Stimulated activated CD8-positive, alpha-beta memory T cell treated with anti-CD3 and anti-CD28 coated beads, Interleukin-15, amount 100 ng/mL, for 1 hour (primary cell): Measurements from ENCODE around the gene SLC25A18.
"Not testable (repeated sequence)": the region's sequence is repeated elsewhere in the genome, so short reads cannot be mapped to it uniquely, and the experiment has no call there.

Experiments used
- DNase-seq: peaks from one replicate; pipeline ENCODE4 v3.0.0-alpha.2; 2020; ENCODE audit warnings: low read depth

Gene SLC25A18

GRCh38 chr22:17562906-17563870, at the start of gene SLC25A18:
Gene SLC25A18 (plus strand): TSS chr22:17563498. CDS start chr22:17579945, 16,447 bp downstream.
- DNase-seq: no peak

- no peak for DNase-seq
Measured at GRCh38 chr22:17513612-17514011, 49.7 kb upstream of the SLC25A18 start.

GRCh38 chr22:17514084-17514483, 49.2 kb upstream of the SLC25A18 start:
- no peak for DNase-seq

- DNase-seq: no peak
Measured at GRCh38 chr22:17518406-17518805, 44.9 kb upstream of the SLC25A18 start.

GRCh38 chr22:17521971-17522370, 41.3 kb upstream of the SLC25A18 start:
- DNase-seq: not testable (repeated sequence)

GRCh38 chr22:17523925-17524324, 39.4 kb upstream of the SLC25A18 start:
- no peak for DNase-seq

- no peak for DNase-seq
Measured at GRCh38 chr22:17536269-17536668, 27.0 kb upstream of the SLC25A18 start.

GRCh38 chr22:17537155-17537554, 26.1 kb upstream of the SLC25A18 start:
- DNase-seq: no peak

- no peak for DNase-seq
Measured at GRCh38 chr22:17540481-17540880, 22.8 kb upstream of the SLC25A18 start.

GRCh38 chr22:17541476-17541875, 21.8 kb upstream of the SLC25A18 start:
- DNase-seq: no peak

- DNase-seq: no peak
Measured at GRCh38 chr22:17542452-17542851, 20.8 kb upstream of the SLC25A18 start.

- no peak for DNase-seq
Measured at GRCh38 chr22:17548010-17548755, 15.1 kb upstream of the SLC25A18 start.

GRCh38 chr22:17548756-17549035, 14.6 kb upstream of the SLC25A18 start:
- no peak for DNase-seq

GRCh38 chr22:17549183-17549582, 14.1 kb upstream of the SLC25A18 start:
- no peak for DNase-seq

GRCh38 chr22:17549655-17550054, 13.6 kb upstream of the SLC25A18 start:
- no peak for DNase-seq

GRCh38 chr22:17552737-17553136, 10.6 kb upstream of the SLC25A18 start:
- no peak for DNase-seq

GRCh38 chr22:17554814-17555213, 8.5 kb upstream of the SLC25A18 start:
- no peak for DNase-seq

GRCh38 chr22:17559188-17559587, 4.1 kb upstream of the SLC25A18 start:
- no peak for DNase-seq

GRCh38 chr22:17563936-17564391, 666 bp downstream of the SLC25A18 start:
- no peak for DNase-seq

- not testable (repeated sequence) for DNase-seq
Measured at GRCh38 chr22:17566016-17566687, 2.9 kb downstream of the SLC25A18 start.

- no peak for DNase-seq
Measured at GRCh38 chr22:17566776-17567175, 3.5 kb downstream of the SLC25A18 start.

GRCh38 chr22:17569971-17570511, 6.7 kb downstream of the SLC25A18 start:
- DNase-seq: no peak
